GM18868 (cell line): Measurements from ENCODE around the gene RNF207.

Experiments used
- ATAC-seq: cut with Tn5 transposase; IDR thresholded peaks from one replicate; pipeline ENCODE4 v1.9.1; 2021; ENCODE audit warnings: mild to moderate bottlenecking, moderate library complexity; ENCODE audit not compliant: unreplicated experiment

Gene RNF207

GRCh38 chr1:6174621-6175410 lies 31.1 kb upstream of the RNF207 start:
- ATAC-seq: no peak

- no peak for ATAC-seq
These were observed 30.5 kb upstream of the RNF207 start for GRCh38 chr1:6175411-6175828.

- no peak for ATAC-seq
These were observed 29.1 kb upstream of the RNF207 start for GRCh38 chr1:6176779-6177178.

GRCh38 chr1:6177681-6178380 lies 28.1 kb upstream of the RNF207 start:
- no peak for ATAC-seq

GRCh38 chr1:6178751-6179563 lies 27.0 kb upstream of the RNF207 start:
- ATAC-seq: no peak

GRCh38 chr1:6179564-6180175 lies 26.2 kb upstream of the RNF207 start:
- no peak for ATAC-seq

GRCh38 chr1:6180268-6180706 lies 25.6 kb upstream of the RNF207 start, which contains the start of gene CHD5:
CHD5 (minus strand) TSS chr1:6180321; CDS start chr1:6180023, 298 bp downstream.
- ATAC-seq: no peak

- no peak for ATAC-seq
These were observed 25.1 kb upstream of the RNF207 start for GRCh38 chr1:6180707-6181311.

- ATAC-seq: no peak
These were observed 24.6 kb upstream of the RNF207 start for GRCh38 chr1:6181347-6181770.

- ATAC-seq: no peak
These were observed 22.4 kb upstream of the RNF207 start for GRCh38 chr1:6183520-6183989.

GRCh38 chr1:6184083-6184783 lies 21.7 kb upstream of the RNF207 start:
- ATAC-seq: no peak

- no peak for ATAC-seq
These were observed 20.8 kb upstream of the RNF207 start for GRCh38 chr1:6185151-6185550.

- no peak for ATAC-seq
These were observed 20.1 kb upstream of the RNF207 start for GRCh38 chr1:6185635-6186382.

- no peak for ATAC-seq
These were observed 17.5 kb upstream of the RNF207 start for GRCh38 chr1:6188466-6188865.

GRCh38 chr1:6191968-6192367 lies 14.0 kb upstream of the RNF207 start:
- no peak for ATAC-seq

GRCh38 chr1:6197746-6198427 lies 8.0 kb upstream of the RNF207 start:
- ATAC-seq: no peak

GRCh38 chr1:6198646-6199297 lies 7.1 kb upstream of the RNF207 start:
- ATAC-seq: peak; percentile 19
